Measurements from ENCODE around the gene SCRN2.

The SCRN2 gene

GRCh38 chr17:47871048-47871447, 30.0 kb upstream of the SCRN2 start:
- DNase-seq: no peak

GRCh38 chr17:47870056-47870455, 29.0 kb upstream of the SCRN2 start:
- no peak for DNase-seq

DNA sequence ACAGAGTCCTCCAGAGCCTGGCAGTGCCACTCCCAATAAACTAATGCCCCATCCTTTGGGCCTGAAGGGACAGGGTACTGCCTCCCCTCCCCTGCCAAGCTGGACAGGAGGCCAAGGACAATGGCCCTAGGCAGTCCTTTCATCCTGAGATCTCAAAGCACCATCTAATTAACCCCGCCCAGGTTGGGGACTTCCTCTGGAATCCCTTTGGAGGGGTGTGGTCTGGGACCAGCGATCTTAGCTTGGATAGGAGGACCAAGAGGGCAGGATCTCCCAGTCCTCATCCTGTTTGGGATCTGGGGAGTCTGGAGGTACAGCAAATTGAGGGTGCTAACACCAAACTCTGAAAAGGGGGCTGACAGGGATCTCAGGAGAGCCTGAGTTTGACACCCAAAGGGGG, 28.0 kb upstream of the SCRN2 start:
- no peak for DNase-seq

DNA sequence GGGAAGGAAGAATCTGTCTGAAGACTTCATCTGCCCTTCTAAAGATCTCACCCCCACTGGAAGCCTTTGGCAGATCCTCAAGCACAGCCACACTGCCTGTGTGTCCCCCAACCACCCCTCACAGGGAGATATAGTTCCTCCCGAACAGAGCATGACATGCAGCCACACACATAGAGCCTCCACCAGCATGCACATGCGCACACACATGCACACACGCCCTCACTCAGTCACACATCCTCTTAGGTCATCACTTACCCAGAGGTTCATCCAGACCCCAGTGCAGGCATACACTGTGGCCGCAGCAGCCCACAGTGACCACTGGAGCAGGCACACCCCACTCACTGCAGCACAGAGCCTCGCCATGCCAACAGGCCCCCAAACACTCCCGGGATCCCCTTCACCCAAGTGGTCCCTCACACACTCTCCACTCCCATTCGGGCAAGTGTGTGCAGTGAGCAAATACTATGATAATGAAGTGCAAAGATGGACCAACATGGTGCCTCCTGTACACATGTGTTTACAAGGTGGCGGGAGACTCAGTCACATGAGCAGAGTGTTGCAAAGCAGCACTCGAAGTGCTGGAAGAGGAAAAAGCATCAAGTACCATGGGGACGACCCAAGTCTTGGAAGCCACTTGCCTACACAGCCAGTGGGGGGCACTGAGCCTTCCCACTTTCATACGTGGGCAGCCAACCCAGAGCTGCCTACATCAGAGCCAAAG, 26.9 kb upstream of the SCRN2 start:
- no peak for DNase-seq

DNA sequence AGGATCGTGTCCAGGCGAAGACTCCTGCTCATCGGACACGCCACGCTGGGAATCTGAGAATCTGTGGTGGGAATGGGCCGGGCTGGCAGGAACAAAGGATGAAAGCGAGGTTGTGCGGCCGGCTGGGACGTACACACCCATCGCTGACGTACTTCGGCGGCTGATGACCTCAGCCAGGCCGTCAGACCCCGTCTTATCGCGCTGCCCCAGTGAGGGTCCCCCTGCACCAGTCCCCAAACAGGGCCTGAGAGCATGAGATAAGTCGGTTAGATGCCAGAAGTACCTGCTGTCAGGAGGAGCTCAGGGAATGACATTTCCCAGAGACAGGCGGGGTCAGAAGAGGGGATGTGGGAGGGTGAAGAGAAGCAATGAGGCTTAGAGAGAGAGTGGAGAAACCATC, 25.9 kb upstream of the SCRN2 start:
- no peak for DNase-seq

GRCh38 chr17:47864791-47865216, 23.7 kb upstream of the SCRN2 start:
- peak; percentile 10 for DNase-seq

DNA sequence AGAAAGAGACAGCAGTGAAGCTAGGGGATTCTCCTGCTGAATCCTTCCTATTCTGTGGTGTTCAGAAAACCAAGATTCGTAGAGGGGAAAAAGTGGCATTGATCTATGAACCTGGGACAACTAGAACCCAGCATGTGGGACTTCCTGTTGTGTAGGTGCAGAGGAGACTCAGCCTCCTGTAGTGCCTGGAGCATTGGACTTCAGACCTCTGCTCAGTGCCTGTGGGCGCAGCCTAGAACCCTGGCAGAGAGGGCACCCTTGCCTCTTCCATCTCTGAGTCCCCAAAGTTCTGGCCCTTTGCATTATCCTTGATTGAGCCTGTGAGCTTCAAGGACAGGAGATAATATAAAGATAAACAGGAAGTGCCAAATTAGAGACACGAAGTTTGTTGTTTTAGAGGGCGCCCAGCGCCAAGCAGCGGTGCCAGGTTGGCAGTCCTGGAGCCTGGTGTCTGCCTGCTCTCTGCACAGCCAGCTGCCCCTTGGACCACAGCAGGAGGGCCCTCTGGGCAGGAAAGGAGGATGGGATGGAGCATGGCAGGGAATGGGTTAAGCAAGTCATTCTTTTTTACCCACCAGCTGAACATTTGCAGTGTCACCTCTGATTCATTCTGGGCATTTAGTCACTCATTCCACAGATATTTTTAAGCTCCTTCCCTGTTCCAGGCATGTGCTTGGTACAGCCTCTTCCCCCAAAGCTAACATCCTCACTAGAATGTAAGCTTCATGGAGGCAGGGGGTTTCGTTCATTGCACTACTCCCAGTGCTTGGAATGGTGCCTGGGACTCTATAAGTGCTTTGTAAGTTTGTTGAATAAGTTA, 21.8 kb upstream of the SCRN2 start:
- DNase-seq: no peak

DNA sequence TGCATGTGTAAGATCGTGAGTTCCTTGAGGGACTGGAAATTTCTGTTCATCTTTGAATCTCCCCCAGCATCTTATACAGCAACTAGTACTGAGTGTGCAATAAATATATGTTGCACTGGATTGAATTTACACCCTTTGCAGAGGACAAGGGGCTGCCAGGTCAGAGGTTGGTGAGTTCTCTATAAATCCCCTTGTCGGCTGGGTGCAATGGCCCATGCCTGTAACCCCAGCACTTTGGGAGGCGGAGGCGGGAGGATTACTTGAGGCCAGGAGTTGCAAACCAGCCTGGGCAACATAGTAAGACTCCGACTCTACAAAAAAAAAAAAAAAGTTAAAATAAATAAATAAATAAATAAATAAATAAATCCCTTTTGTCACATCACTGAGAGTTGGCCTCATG, 19.3 kb upstream of the SCRN2 start:
- DNase-seq: no peak

DNA sequence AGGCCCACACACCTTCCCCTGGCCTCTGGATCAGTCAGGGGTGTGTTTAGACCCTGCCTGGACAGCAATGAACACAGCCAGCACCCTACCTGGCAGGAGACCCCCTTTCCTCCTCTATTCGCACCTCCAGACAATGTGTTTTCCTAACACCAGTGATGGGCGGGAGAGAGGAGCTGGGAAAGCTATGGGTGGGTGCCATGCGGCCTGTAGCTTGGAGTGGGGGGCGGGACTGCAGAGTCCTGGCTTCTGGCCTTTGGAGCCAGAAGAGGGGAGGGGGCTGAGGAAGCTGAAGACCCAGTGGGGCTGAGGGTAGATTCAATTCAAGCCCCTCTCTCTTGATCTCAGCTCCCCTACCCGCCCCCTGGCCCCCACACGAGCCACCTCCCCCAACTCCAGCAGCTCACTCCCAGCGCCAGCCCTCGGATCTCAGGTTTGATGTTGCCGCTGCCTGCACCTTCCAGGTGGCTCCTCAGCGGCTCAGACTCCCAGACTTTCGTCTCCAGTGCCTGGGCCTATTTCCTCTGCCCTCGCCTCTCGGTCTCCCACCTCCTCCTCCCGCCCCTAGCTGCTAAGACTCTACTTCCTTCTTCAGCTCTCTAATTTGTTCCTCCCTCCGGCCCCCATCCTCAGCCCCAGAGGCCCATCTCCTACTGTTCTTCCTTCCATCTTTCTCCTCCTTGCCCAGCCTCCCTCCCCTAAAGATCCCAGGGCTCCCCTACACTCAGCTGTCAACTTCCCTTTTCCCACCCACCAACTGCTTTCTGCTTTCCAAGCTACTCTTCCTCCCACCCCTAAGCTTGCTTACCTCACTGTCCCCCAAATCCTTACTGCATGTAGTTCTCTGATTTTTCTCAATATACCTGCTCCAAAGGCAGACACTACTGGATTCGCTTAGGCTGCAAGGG, 16.7 kb upstream of the SCRN2 start:
- DNase-seq: no peak

DNA sequence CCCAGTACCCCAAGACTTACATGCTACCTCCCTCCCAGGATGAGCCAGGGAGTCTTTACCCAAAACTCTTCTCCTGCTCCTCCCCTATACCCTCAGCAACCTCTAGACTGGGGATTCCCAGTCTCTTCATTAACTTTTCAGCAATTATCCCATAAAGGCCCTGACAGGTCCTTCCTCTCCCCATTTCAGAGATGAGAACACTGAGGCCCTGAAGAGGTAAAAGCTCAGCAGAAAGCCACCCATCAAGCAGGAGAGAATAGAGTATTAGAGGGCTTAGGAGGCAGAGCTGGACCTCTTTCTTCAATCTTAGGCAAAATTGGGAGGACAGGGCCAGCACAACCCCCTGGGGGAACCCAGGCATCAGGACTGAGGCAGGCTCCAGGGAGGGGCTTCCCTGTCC, 15.8 kb upstream of the SCRN2 start:
- no peak for DNase-seq

GRCh38 chr17:47855737-47856136, 14.7 kb upstream of the SCRN2 start:
- DNase-seq: no peak

DNA sequence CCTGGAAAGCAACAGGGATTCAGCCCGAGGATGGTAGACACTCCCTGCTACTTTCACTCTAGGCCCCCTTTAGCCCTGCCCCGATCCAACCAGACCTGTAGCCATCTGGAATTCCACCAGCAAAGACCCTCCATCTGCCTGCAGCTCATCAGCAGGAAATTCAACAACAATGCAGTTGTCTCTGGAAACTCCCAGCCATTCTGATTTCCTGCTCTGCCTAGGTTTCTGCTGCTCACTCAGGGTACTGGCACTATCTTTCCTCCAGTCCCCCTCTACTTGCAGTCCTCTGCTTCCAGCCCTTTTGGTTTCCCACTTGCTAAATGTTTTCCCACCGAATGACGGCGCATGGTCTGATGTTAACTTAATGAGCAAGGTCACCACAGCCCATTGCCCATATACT, 12.5 kb upstream of the SCRN2 start:
- DNase-seq: no peak

DNA sequence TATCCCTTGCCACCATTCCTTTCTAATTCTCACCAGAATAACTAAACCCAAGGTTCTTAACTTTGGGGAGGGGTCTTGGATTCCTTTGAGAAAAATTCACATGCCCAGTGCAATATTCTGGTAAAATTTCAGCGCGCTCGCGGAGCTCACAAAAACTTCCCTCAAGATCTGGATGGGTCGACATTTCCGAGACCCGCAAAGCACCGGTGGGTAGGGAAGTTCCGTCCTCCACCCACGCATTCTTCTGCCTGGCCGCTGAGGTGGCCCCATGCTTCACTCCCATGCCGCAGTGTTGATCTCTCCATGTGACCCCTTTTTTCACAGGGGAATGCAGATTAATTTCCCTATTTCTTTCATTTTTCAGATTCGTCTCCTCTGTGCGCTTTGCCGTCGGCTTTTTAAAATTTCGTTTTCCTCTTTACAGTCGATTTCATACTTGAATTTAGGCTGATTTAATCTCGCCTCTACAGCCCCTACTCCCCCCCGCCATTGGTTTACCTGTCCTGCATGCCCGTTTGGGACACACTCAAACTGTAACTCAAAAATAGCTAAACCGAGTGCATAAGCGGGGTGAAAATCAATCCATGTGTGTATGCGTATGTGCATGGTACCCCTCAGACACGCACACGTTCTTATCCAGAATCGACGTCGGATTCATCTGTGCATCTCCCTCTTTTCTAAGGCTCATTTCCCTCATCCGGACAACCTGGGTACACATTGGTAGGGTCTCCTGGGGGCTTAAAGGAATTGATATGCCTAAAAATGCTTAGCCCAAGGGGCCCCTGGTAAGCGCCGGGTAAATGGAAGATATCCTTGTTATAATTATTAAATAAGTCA, 11.3 kb upstream of the SCRN2 start:
- no peak for DNase-seq

GRCh38 chr17:47851764-47852112, 10.7 kb upstream of the SCRN2 start:
- no peak for DNase-seq

DNA sequence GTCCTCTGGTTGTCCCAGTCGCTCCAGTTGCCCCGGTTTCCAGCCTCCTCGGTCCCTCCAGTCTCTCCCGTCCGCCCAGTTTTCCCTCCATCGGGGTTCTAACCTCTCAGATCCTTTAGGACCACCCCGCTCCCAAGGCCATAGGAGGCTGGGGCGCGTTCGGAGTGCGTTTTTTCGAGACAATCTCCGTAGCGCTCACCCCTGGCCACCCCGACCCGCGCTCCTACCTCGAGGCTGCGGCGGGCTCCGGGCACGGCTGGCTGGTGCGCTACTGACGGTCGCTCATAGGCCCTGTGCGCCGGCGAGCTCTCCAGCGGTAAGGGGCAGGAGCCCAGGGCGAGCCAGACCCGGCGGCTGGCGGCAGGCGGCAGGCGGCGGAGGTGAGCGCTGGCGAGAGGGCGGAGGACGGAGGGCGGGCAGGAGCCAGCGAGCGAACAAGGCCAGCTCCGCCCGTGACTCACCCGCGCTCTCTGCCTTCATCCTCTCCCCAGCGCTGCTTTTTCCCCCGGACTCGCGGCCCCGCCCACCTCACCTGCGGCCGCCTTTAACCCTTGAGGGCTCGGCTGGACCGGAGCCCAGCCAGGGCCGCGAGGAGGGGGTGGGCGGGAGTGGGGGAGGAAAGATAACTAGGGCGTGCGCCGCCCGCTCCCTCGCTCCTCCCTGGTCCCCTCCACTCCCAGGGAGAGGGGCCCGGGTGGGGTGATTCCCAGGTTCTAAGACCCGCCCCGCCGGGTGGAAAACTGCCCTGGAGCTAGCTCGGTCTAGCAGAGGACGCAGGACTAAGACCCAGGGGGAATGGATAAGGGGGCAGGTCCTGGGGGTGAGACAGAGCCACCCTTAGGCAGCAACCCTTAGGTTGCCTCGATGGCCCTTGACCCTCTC, 9.9 kb upstream of the SCRN2 start, which contains the start of gene SP6:
Gene SP6 (minus strand): TSS at position 472 of the 882 bp plus-strand sequence. CDS start 2,734 bp downstream, outside the sequence.
- peak; percentile 81 for DNase-seq

- DNase-seq: peak; percentile 9
Measured at GRCh38 chr17:47850373-47850691, 9.3 kb upstream of the SCRN2 start.

DNA sequence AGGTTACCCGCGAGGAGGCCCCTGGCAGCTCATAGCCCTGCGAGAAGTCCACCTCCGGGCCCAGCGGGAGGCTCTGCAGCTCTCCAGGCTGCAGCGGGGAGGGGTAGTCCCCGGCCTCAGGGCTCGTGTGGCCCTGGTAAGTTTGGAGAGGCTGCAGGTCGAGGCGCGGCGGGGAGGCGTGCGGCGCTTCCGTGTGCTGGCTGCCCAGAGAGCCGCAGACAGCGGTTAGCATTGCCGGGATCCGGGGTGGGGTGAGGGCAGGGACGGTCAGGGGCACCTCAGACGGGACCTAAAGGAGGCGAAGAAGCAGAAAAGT, 7.1 kb upstream of the SCRN2 start:
- no peak for DNase-seq

DNA sequence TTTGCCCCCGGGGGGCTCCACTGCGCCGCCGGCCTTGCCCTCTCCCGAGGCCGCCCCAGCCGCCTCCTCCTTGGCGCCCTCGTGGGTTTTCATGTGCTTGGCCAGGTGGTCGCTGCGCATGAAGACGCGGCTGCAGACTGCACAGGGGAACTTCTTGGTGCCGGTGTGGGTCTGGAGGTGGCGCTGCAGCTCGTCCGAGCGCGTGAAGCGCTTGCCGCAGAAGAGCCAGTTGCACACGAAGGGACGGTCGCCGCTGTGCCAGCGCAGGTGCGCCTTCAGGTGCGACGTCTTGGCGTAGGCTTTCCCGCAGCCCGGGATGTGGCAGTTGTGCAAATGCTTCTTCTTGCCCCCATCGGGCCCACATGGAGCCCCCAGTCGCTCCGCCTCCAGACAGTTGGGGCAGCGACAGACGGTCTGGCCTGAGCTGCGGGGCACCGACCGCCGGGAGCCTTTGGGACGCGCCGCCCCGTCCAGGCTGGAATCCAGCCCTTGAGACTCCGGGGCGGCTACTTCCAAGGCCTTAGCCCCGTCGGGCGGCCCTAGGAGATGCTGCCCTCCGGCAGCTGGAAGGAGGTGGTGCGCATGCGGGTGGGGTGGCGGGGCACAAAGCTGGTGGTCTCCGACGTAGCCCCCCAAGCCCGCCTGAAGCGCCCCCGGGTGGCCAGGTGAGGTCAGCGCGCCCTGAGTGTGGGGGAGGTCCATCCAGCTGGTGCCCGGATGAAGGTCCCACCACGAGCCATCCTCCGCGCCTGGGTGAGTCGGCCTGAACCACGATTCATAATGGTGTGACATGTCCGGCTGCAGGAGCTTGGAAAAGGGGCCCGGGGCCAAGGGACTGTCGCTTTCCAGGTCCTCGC, 6.5 kb upstream of the SCRN2 start:
- no peak for DNase-seq

GRCh38 chr17:47846716-47847340, 5.8 kb upstream of the SCRN2 start:
- DNase-seq: no peak

DNA sequence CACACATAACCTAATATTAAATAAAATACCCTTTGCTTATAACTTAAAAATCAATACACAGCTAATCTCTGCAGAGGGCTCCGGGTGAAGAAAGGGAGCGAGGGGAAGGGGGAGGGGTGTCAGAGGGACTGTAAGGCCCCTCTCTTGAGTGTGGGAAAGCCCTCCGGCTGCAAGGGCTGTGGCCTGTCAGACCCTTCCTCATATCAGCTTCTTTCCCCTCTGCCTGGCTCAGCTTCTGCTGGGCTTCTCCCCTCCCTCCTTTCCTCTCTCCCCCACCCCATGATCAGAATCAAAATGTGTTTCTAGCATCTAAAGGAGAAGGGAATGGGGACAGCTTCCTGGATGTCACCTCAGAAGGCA, 4.6 kb upstream of the SCRN2 start:
- no peak for DNase-seq
